Hematopoietic multipotent progenitor cell treated with erythropoietin and hydrocortisone succinate and interleukin-3 and kit ligand, for 17 days (in vitro differentiated cells): ENCODE measurements around the gene UBE4B.
A peak's percentile ranks its signal among the peaks of the same experiment; 100 is the strongest.

Experiments used
- DNase-seq: peaks from one replicate; pipeline ENCODE4 v3.0.0-alpha.2; 2015; ENCODE audit warnings: low spot score

Gene UBE4B

DNA sequence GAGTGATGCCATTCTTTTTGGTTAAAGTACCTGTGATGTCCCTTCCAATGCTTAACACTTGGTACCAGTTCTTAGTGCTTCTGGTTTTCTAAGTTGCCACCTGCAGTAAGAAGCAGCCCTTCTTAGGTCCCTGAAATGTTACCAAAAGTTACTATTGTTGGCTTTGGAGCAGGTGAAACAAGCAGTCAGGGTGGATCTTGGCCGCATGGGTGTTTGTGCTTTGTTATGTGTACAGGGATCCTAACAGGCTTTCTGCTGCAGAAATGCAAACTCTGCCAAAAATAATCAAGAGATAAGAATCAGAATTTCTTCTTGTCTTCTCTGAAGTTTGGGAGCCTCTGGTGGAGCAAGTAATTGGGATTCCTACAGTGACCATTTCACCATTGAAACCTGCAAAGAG, 84.4 kb downstream of the UBE4B start:
- DNase-seq, result no peak

DNA sequence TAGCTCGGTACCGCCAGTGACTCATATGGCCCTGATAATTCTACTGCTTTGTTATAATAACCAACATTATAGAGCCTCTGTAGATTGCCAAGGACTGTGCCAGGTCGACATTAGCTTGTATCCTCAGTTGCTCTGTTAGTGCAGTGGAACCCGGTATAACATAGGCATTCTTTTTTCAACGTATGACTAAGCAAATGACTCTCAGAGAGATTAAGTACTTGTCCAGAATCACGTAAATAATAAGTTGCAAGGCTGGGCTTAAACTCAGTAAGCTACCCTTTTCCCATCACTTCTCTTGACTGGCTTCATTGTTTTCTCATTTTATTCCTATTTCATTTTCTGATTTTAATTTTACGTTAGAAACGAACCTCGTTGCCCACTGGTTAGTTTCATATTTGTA, 85.1 kb downstream of the UBE4B start:
- no peak for DNase-seq

GRCh38 chr1:10121688-10122087, 88.9 kb downstream of the UBE4B start:
- DNase-seq, result no peak

- no peak for DNase-seq
Observed at GRCh38 chr1:10122926-10123325, 90.2 kb downstream of the UBE4B start.

GRCh38 chr1:10128101-10128765, 95.5 kb downstream of the UBE4B start:
- no peak for DNase-seq

GRCh38 chr1:10132316-10132715, 99.6 kb downstream of the UBE4B start:
- no peak for DNase-seq

DNA sequence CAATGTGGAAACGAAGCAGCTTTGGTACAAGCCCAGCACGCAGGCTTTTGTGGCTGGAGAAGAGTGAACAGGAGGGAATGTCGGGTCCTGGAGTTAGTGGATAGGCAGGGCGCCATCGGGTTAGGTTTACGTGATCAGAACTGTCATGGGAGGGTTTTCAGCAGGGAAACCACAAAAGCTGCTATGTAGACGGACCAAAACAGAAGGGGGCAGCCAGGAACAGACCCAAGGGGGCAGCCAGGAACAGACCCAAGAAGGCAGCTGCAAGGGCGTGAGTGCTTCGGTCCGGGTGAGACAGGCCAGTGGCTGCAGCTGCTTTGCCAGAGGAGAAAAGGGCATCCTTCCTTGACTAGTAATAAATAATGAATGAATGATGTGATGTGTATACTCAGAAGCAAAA, 100.1 kb downstream of the UBE4B start:
- no peak for DNase-seq

DNA sequence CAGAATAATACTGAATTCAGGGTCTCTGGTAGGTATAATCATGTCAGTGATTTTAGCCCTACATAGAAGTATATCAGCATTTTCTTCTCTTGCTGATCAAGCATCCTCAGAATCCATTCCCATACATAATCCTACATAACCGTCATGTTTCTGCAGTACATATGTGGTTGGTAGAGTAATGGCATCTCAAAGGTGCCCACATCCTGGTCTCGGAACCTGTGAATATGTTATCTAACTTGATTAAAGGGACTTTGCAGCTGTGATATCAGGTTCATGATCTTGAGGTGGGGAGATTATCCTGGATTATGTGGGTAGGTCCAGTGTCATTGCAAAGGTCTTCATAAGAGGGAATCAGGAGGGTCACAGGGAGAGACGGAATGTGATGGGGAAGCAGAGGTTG, 108.2 kb downstream of the UBE4B start:
- no peak for DNase-seq

DNA sequence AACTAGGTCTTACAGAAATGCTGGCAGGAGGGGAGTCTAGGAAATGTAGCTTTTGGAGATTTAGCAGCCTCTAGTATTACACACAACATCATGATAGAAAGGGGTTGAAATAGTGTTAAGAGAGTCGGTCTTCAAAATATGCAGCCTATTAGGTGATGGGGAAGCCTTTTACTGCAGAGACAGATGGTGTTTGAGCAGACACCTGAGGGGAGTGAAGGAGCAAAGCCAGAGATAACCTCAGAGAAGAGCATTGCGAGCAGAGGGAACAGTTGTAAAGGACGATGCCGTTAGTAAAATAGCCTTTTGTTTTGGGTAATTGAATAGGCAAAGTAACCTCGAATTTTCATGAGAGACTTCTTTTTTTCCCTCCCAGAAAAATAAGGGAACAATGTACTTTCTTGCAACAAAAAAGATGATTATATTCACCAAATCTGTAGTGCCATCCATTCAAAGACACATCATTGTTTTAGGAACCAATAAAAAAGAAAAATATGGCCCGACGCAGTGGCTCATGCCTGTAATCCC, 111.3 kb downstream of the UBE4B start:
- DNase-seq, result no peak

DNA sequence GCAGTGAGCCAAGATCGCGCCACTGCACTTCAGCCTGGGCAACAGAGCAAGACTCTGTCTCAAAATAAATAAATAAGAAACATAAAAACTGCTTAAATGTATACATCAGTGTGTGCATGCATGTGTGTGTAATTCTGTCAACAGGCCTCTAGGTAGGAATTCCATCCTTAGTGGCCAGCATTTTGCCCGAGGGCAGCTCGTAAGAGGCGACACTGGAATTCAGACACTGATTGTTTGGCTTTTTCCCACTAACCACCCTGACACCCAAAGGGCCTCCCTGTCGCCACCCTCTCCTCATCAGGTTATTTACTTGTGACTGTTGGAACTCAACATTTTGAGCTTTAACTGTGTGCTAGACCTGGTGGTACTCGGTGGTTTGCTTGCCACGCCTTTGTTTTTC, 113.6 kb downstream of the UBE4B start:
- DNase-seq, result no peak

DNA sequence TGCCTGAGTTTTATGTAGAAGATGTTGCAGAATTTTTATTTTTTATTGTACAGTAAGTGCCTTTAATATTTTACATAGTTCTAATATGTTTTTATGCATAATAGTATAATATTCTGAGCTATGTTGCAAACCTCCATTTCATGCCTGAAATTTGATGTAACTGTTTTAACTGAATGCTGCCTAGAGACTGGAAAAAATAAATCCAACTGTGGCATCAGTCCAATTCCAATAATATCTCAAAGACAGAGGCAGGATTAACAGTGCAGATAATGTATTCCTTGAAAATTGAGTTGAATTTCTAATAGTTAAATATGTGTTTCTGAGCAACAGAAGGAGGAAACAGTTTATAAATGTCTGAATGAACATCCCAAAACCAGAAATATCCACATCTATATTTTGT, 116.5 kb downstream of the UBE4B start:
- DNase-seq, result no peak

GRCh38 chr1:10152709-10153284, 120.0 kb downstream of the UBE4B start:
- peak; percentile 61 for DNase-seq

DNA sequence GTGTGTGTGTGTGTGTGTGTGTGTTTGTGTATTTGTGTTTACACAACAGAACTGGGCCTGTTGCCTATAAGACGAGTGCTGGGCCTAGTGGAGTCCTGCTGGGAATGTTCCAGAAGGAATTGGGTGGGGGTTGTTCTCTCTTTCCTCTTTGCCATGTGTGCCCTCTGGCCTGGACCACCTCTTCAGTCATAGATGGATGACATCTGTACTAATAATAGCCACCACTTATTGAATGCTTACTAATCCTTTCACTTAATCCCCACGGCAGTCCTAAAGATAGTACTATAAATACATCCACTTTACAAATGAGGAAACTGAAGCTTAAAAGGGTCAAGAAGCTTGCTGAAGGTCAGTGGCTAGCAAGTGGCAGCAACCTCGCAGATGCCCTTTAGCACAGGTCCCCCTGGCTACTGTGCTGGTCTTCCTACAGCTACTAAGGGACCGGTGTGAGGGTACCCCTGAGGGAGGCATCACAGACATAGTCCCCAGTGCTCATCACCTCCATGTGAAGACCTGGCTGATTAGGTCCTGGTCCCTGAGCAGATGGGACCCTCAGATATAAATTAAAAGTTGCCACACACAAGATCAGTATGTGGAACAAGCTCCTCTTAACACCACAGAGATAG, 122.4 kb downstream of the UBE4B start:
- no peak for DNase-seq

GRCh38 chr1:10160173-10160572, 127.4 kb downstream of the UBE4B start:
- no peak for DNase-seq

GRCh38 chr1:10160907-10161490, 128.2 kb downstream of the UBE4B start:
- DNase-seq, result no peak

GRCh38 chr1:10161541-10162290, 129.0 kb downstream of the UBE4B start:
- no peak for DNase-seq

DNA sequence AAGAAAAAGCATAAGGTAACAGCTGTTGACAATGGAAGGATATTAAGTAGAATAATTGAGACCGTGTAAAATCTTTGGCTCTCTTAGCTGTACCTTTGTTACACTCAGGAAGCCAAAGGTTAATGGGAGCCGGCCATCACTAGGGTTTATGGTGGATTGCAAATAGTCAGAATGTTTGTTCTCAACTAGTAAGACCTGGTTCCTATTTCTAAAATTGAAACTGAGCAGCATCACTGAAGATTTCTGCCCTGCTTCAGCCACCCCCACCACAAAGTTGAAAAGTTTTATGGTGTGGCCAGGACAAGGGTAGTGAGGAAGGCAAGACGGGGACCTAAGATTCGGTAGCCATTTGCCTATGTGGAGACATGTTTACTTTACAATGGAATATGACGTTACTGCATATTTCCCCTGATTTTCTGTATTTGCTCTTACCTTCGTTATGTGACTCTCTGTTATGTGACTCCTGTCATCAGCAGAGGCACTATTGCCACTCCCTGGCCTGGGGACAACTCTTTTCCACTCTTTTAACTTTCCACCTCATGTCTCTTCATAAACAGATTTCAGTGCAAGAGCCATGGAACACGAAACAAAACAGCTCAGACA, 136.3 kb downstream of the UBE4B start:
- DNase-seq, result no peak

- no peak for DNase-seq
Observed at GRCh38 chr1:10170239-10170574, 137.4 kb downstream of the UBE4B start.

DNA sequence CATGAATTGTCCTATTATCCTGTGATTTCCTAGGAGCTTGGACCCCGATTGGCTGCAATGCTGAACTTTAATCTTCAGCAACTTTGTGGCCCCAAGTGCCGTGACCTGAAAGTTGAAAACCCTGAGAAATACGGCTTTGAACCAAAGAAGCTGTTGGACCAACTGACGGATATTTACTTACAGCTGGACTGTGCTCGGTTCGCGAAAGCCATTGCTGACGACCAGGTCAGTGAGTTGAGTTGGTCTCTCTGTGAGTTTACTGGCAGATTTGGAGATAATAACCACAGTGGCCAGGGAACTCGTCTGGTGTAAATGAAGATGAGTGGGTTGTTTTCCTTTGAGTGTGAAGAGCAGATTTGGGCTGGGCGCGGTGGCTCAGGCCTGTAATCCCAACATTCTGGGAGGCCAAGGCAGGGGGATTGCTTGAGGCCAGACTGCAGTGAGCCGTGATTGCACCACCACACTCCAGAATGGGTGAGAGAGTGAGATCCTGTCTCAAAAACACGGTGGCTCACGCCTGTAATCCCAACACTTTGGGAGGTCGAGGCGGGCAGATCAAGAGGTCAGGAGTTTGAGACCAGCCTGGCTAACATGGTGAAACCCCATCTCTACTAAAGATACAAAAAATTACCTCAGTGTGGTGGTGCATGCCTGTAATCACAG, 138.5 kb downstream of the UBE4B start:
- no peak for DNase-seq

GRCh38 chr1:10171995-10172669, 139.4 kb downstream of the UBE4B start:
- no peak for DNase-seq

- no peak for DNase-seq
Observed at GRCh38 chr1:10173582-10173981, 140.8 kb downstream of the UBE4B start.
